HepG2 (cell line): Measurements from ENCODE around the gene CD248. TPM values are rescaled to one million over a fixed set of nuclear protein-coding genes. Genes with fewer than 3 reads are reported as not detected.

Experiments used
- ADNP ChIP-seq: sonication (generic); formaldehyde crosslinking; IDR thresholded peaks from 2 replicates; pipeline ENCODE4 v1.4.0; 2020; ENCODE audit warnings: missing genetic modification reagents
- AKAP8 ChIP-seq: sonication (generic); formaldehyde crosslinking; IDR thresholded peaks from 2 replicates; pipeline ENCODE4 v1.5.1; 2020; ENCODE audit warnings: mild to moderate bottlenecking, missing genetic modification reagents
- ESRRA ChIP-seq: sonication (generic); formaldehyde crosslinking; IDR thresholded peaks from 2 replicates; pipeline ENCODE4 v1.5.1; 2020; ENCODE audit warnings: mild to moderate bottlenecking, low read depth, missing genetic modification reagents
- HDAC2 ChIP-seq: sonication (generic); formaldehyde crosslinking; IDR thresholded peaks from 2 replicates; pipeline ENCODE4 v1.4.0; 2020; ENCODE audit warnings: missing genetic modification reagents
- IKZF5 ChIP-seq: IDR thresholded peaks from 2 replicates; pipeline ENCODE4 v1.6.1; 2018; ENCODE audit warnings: missing genetic modification reagents, mild to moderate bottlenecking, missing compliant biosample characterization
- ISL2 ChIP-seq: sonication (generic); formaldehyde crosslinking; IDR thresholded peaks from 2 replicates; pipeline ENCODE4 v1.5.0; 2020; ENCODE audit warnings: missing genetic modification reagents
- JUNB ChIP-seq: sonication (generic); formaldehyde crosslinking; IDR thresholded peaks from 2 replicates; pipeline ENCODE4 v1.8.0; 2022; ENCODE audit warnings: missing genetic modification reagents, mild to moderate bottlenecking, borderline replicate concordance
- KMT2A ChIP-seq: sonication (generic); formaldehyde crosslinking; IDR thresholded peaks from 2 replicates; pipeline ENCODE4 v1.4.0; 2020; ENCODE audit warnings: missing genetic modification reagents
- MBD4 ChIP-seq: IDR thresholded peaks from 2 replicates; pipeline ENCODE4 v1.6.1; 2012; ENCODE audit warnings: low read length, inconsistent platforms, borderline replicate concordance
- MED8 ChIP-seq: sonication (generic); formaldehyde crosslinking; IDR thresholded peaks from 2 replicates; pipeline ENCODE4 v1.8.1; 2023; ENCODE audit warnings: mild to moderate bottlenecking, missing genetic modification reagents; ENCODE audit not compliant: insufficient replicate concordance
- MXI1 ChIP-seq: IDR thresholded peaks from 3 replicates; pipeline ENCODE4 v1.6.1; 2012; ENCODE audit warnings: low read depth, low read length, inconsistent platforms, borderline replicate concordance
- NPAS2 ChIP-seq: sonication (generic); formaldehyde crosslinking; IDR thresholded peaks from 2 replicates; pipeline ENCODE4 v1.8.0; 2022; ENCODE audit warnings: mild to moderate bottlenecking, missing genetic modification reagents, borderline replicate concordance
- RNF219 ChIP-seq: sonication (generic); formaldehyde crosslinking; IDR thresholded peaks from 2 replicates; pipeline ENCODE4 v1.5.0; 2020; ENCODE audit warnings: mild to moderate bottlenecking, missing genetic modification reagents
- SETDB1 ChIP-seq: sonication (generic); formaldehyde crosslinking; IDR thresholded peaks from 2 replicates; pipeline ENCODE4 v1.5.1; 2020; ENCODE audit warnings: missing genetic modification reagents, mild to moderate bottlenecking, borderline replicate concordance
- SP140L ChIP-seq: sonication (generic); formaldehyde crosslinking; IDR thresholded peaks from 2 replicates; pipeline ENCODE4 v1.4.0; 2020; ENCODE audit warnings: missing genetic modification reagents, borderline replicate concordance
- STAT5B ChIP-seq: sonication (generic); formaldehyde crosslinking; IDR thresholded peaks from 2 replicates; pipeline ENCODE4 v1.4.0; 2020; ENCODE audit warnings: missing genetic modification reagents
- TSC22D2 ChIP-seq: sonication (generic); formaldehyde crosslinking; IDR thresholded peaks from 2 replicates; pipeline ENCODE4 v1.5.1; 2020; ENCODE audit warnings: missing genetic modification reagents, mild to moderate bottlenecking, borderline replicate concordance
- ZBTB25 ChIP-seq: IDR thresholded peaks from 2 replicates; pipeline ENCODE4 v1.6.1; 2018; ENCODE audit warnings: missing genetic modification reagents
- ZBTB34 ChIP-seq: sonication (generic); formaldehyde crosslinking; IDR thresholded peaks from 2 replicates; pipeline ENCODE4 v1.8.0; 2022; ENCODE audit warnings: mild to moderate bottlenecking, missing genetic modification reagents
- ZNF18 ChIP-seq: sonication (generic); formaldehyde crosslinking; IDR thresholded peaks from 2 replicates; pipeline ENCODE4 v1.8.0; 2022; ENCODE audit warnings: mild to moderate bottlenecking, missing genetic modification reagents; ENCODE audit not compliant: insufficient replicate concordance
- ZNF674 ChIP-seq: sonication (generic); formaldehyde crosslinking; IDR thresholded peaks from 2 replicates; pipeline ENCODE4 v1.5.0; 2020; ENCODE audit warnings: low read depth, mild to moderate bottlenecking, missing genetic modification reagents
- ZNF766 ChIP-seq: sonication (generic); formaldehyde crosslinking; IDR thresholded peaks from 2 replicates; pipeline ENCODE4 v1.5.0; 2020; ENCODE audit warnings: missing genetic modification reagents, borderline replicate concordance
- polyA plus RNA-seq, 8 experiments: library from polyadenylated mRNA; depleted of rRNA in 3 of 8; stranded (reverse) in 7 of 8; unstranded in 1 of 8; fragments of >200 nt; fragmentation: Illumina TruSeq in 4 of 8; extraction: Trizol in 4 of 8; gene quantifications; 2 replicates each; pipeline versions ENCODE4 v1.2.1 to v1.2.3, GENCODE V29; 2011 to 2016; ENCODE audit warnings: low read depth in 4 of 8, missing spikeins in 1 of 8, mixed read lengths in 1 of 8; ENCODE audit not compliant: insufficient read depth in 1 of 8
- total RNA-seq, 5 experiments: library from RNA; depleted of rRNA; stranded (reverse); fragments of >200 nt; fragmentation: Illumina TruSeq; extraction: Trizol; gene quantifications; 2 replicates each; pipeline ENCODE4 v1.2.3, GENCODE V29; 2016; ENCODE audit warnings: low read depth in 1 of 5

Gene CD248
- total and polyA plus RNA-seq, 2 of the 13 experiments (the other 11 are each of a cell fraction or from before 2014, with no cell fraction given): 0.25 to 0.35 TPM

GRCh38 chr11:66268244-66268951 is 48.4 kb downstream of the CD248 start, which contains the start of gene RAB1B (continued):
- no peak for TF ChIP-seq ZNF18
- TF ChIP-seq IKZF5 (CRISPR knock-in tag): no peak; the same call in 1 of the 2 replicates
- no peak for TF ChIP-seq TSC22D2 (CRISPR knock-in tag)
- TF ChIP-seq SETDB1 (CRISPR knock-in tag): no peak
- TF ChIP-seq NPAS2 (CRISPR knock-in tag): no peak
- TF ChIP-seq JUNB: no peak
- no peak for TF ChIP-seq MED8 (CRISPR knock-in tag)
- TF ChIP-seq ISL2 (CRISPR knock-in tag): no peak
- TF ChIP-seq ESRRA: peak; percentile 46; the same call in 1 of the 2 replicates
- TF ChIP-seq ZNF674 (CRISPR knock-in tag): no peak
- TF ChIP-seq ADNP (CRISPR knock-in tag): no peak
- no peak for TF ChIP-seq STAT5B (CRISPR knock-in tag)
- peak; percentile 45; the same call in 1 of the 2 replicates for TF ChIP-seq HDAC2
- peak; percentile 55; the same call in 1 of the 3 replicates for TF ChIP-seq MXI1
- no peak for TF ChIP-seq ZBTB34 (CRISPR knock-in tag)
- TF ChIP-seq AKAP8 (CRISPR knock-in tag): no peak
- TF ChIP-seq SP140L (CRISPR knock-in tag): no peak
- TF ChIP-seq ZNF766: no peak
- no peak for TF ChIP-seq MBD4
- no peak for TF ChIP-seq RNF219 (CRISPR knock-in tag)
- no peak for TF ChIP-seq KMT2A
- TF ChIP-seq ZBTB25 (CRISPR knock-in tag): no peak
